Liver (tissue), 9 donors: ENCODE results near the gene TANC1. TPM values are rescaled to one million over a fixed set of nuclear protein-coding genes. Genes with fewer than 3 reads are reported as not detected.

ENCODE experiments used
- DNase-seq: peaks from one replicate; pipeline ENCODE4 v3.0.0-alpha.2; 2017; ENCODE audit warnings: low spot score
- H3K27ac ChIP-seq, 2 donors: one replicate each; pipeline ENCODE4 v1.7.0; 2013; ENCODE audit warnings: inconsistent platforms in 2 of 2, low read length in 2 of 2, control low read depth in 1 of 2, low read depth in 1 of 2, mild to moderate bottlenecking in 1 of 2
- H3K27me3 ChIP-seq, 4 donors: one replicate each; pipeline versions ENCODE4 v1.6.1 to v1.7.0; 2013; ENCODE audit warnings: low read length in 3 of 4, inconsistent platforms in 1 of 4, mild to moderate bottlenecking in 1 of 4, moderate library complexity in 1 of 4; ENCODE audit not compliant: control insufficient read depth in 4 of 4, insufficient read depth in 4 of 4
- H3K36me3 ChIP-seq, 4 donors: one replicate each; pipeline versions ENCODE4 v1.6.1 to v1.7.0; 2013; ENCODE audit warnings: low read length in 3 of 4, mild to moderate bottlenecking in 3 of 4, low read depth in 1 of 4, moderate library complexity in 1 of 4; ENCODE audit not compliant: control insufficient read depth in 4 of 4, insufficient read depth in 3 of 4
- H3K4me1 ChIP-seq, 4 donors: one replicate each; pipeline versions ENCODE4 v1.6.1 to v1.7.0; 2013; ENCODE audit warnings: low read length in 3 of 4, mild to moderate bottlenecking in 3 of 4, moderate library complexity in 1 of 4; ENCODE audit not compliant: control insufficient read depth in 4 of 4, insufficient read depth in 4 of 4
- H3K4me3 ChIP-seq, 3 donors: one replicate each; pipeline versions ENCODE4 v1.6.1 to v1.7.0; 2013; ENCODE audit warnings: low read length in 3 of 3, control low read depth in 1 of 3, low read depth in 1 of 3, mild to moderate bottlenecking in 1 of 3
- H3K9ac ChIP-seq, 2 donors: one replicate each; pipeline ENCODE4 v1.7.0; 2013; ENCODE audit warnings: low read length in 2 of 2, mild to moderate bottlenecking in 2 of 2, moderate library complexity in 2 of 2, control low read depth in 1 of 2, low read depth in 1 of 2
- H3K9me3 ChIP-seq, 4 donors: one replicate each; pipeline versions ENCODE4 v1.6.1 to v1.7.0; 2013; ENCODE audit warnings: low read length in 3 of 4; ENCODE audit not compliant: control insufficient read depth in 4 of 4
- FOXA1 ChIP-seq: IDR thresholded peaks from 2 replicates; pipeline ENCODE4 v1.6.1; 2016; ENCODE audit warnings: antibody characterized with exemption
- FOXA2 ChIP-seq: IDR thresholded peaks from 2 replicates; pipeline ENCODE4 v1.6.1; 2016; ENCODE audit warnings: antibody characterized with exemption
- GABPA ChIP-seq, 2 donors: IDR thresholded peaks in 1 of 2; conservative IDR thresholded peaks in 1 of 2; 2 replicates each; pipeline ENCODE4 v1.6.1; 2016; ENCODE audit warnings: antibody characterized with exemption in 2 of 2, mild to moderate bottlenecking in 1 of 2, moderate library complexity in 1 of 2
- HNF4A ChIP-seq, 2 donors: conservative IDR thresholded peaks; 2 replicates each; pipeline ENCODE4 v1.6.1; 2016; ENCODE audit warnings: antibody characterized with exemption in 2 of 2, mild to moderate bottlenecking in 2 of 2
- HNF4G ChIP-seq: IDR thresholded peaks from 2 replicates; pipeline ENCODE4 v1.6.1; 2016; ENCODE audit warnings: antibody characterized with exemption
- JUND ChIP-seq, 2 donors: IDR thresholded peaks; 2 replicates each; pipeline ENCODE4 v1.6.1; 2016; ENCODE audit warnings: antibody characterized with exemption in 2 of 2
- NR2F2 ChIP-seq: IDR thresholded peaks from 2 replicates; pipeline ENCODE4 v1.6.1; 2016; ENCODE audit warnings: antibody characterized with exemption
- RAD21 ChIP-seq, 2 donors: IDR thresholded peaks; 2 replicates each; pipeline ENCODE4 v1.6.1; 2016; ENCODE audit warnings: antibody characterized with exemption in 2 of 2, mild to moderate bottlenecking in 2 of 2
- REST ChIP-seq: IDR thresholded peaks from 2 replicates; pipeline ENCODE4 v1.6.1; 2016; ENCODE audit warnings: antibody characterized with exemption, mild to moderate bottlenecking
- RXRA ChIP-seq, 2 donors: IDR thresholded peaks; 2 replicates each; pipeline ENCODE4 v1.6.1; 2017 to 2018; ENCODE audit warnings: antibody characterized with exemption in 2 of 2, mild to moderate bottlenecking in 1 of 2
- SP1 ChIP-seq: IDR thresholded peaks from 2 replicates; pipeline ENCODE4 v1.6.1; 2018; ENCODE audit warnings: antibody characterized with exemption, mild to moderate bottlenecking
- TAF1 ChIP-seq: conservative IDR thresholded peaks from 2 replicates; pipeline ENCODE4 v1.6.1; 2016; ENCODE audit warnings: antibody characterized with exemption, mild to moderate bottlenecking
- YY1 ChIP-seq: IDR thresholded peaks from 2 replicates; pipeline ENCODE4 v1.6.1; 2016; ENCODE audit warnings: antibody characterized with exemption, mild to moderate bottlenecking
- WGBS: extraction: QIAGEN DNeasy Blood & Tissue Kit; methylation state at CpG from one replicate; pipeline ENCODE4 v1.1.7; 2013; 5-methylcytosine and 5-hydroxymethylcytosine counted together
- polyA plus RNA-seq, 2 donors: library from polyadenylated mRNA; stranded (reverse) in 1 of 2; unstranded in 1 of 2; fragments of 200-250 nt in 1 of 2; fragments of >200 nt in 1 of 2; fragmentation: Nextera tagmentation in 1 of 2; extraction: Ambion mirVana in 1 of 2; gene quantifications; one replicate each; pipeline versions ENCODE4 v1.2.1 to v1.2.3, GENCODE V29; 2013 to 2015
- total RNA-seq, 2 donors: library from RNA; depleted of rRNA; stranded (reverse); fragments of >200 nt; gene quantifications; one replicate each; pipeline ENCODE4 v1.2.3, GENCODE V29; 2014
- TF ChIP-seq, protein P1 (sequence below): IDR thresholded peaks from 2 replicates; pipeline ENCODE4 v1.6.1; 2016; ENCODE audit warnings: antibody characterized with exemption
- TF ChIP-seq, protein P2 (sequence below): IDR thresholded peaks from 2 replicates; pipeline ENCODE4 v1.6.1; 2016; ENCODE audit warnings: antibody characterized with exemption
- TF ChIP-seq, protein P3 (sequence below): IDR thresholded peaks from 2 replicates; pipeline ENCODE4 v1.6.1; 2016; ENCODE audit warnings: antibody characterized with exemption
- donor health status: healthy.
- donor health status: healthy.
- donor health status: healthy.
- donor health status: healthy.
- donor health status: healthy.

TANC1 gene
- total and polyA plus RNA-seq, 4 donors: 3.7 to 17.7 (median 5.2) TPM

DNA sequence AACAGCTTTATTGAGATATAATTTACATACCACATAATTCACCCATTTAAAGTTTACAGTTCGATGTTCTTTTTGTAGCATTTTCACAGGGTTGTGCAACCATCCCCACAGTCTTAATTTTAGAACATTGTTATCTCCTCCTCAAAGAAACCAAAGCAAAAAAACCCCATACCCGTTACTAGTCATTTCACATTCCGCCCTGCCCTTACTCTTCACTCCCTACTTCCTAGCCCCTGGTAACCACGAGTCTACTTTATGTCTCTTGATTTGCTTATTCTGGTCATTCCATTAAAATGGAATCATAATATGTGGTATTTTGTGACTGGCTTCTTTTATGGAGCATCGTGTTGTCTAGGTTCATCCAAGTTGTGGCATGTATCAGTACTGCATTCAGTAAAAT is 137.7 kb downstream of the TANC1 start:
- DNase-seq: no peak
- Histone ChIP-seq H3K27me3 (no peaks in the 10 kb centered on the region), H3K9me3 (no peaks in the 10 kb centered on the region), H3K27ac (no peak overlapping the region), H3K4me1 (no peaks in the 10 kb centered on the region), H3K4me3 (no peak overlapping the region), H3K36me3 (no peaks in the 10 kb centered on the region), H3K9ac (no peak overlapping the region)
- no peak for TF ChIP-seq FOXA2
- no peak for TF ChIP-seq FOXA1
- TF ChIP-seq, protein P1, sequence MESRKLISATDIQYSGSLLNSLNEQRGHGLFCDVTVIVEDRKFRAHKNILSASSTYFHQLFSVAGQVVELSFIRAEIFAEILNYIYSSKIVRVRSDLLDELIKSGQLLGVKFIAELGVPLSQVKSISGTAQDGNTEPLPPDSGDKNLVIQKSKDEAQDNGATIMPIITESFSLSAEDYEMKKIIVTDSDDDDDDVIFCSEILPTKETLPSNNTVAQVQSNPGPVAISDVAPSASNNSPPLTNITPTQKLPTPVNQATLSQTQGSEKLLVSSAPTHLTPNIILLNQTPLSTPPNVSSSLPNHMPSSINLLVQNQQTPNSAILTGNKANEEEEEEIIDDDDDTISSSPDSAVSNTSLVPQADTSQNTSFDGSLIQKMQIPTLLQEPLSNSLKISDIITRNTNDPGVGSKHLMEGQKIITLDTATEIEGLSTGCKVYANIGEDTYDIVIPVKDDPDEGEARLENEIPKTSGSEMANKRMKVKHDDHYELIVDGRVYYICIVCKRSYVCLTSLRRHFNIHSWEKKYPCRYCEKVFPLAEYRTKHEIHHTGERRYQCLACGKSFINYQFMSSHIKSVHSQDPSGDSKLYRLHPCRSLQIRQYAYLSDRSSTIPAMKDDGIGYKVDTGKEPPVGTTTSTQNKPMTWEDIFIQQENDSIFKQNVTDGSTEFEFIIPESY: no peak
- TF ChIP-seq TAF1: no peak
- no peak for TF ChIP-seq HNF4G
- no peak for TF ChIP-seq SP1
- WGBS: 86% methylated on average over 5 of the region's 5 CpGs

DNA sequence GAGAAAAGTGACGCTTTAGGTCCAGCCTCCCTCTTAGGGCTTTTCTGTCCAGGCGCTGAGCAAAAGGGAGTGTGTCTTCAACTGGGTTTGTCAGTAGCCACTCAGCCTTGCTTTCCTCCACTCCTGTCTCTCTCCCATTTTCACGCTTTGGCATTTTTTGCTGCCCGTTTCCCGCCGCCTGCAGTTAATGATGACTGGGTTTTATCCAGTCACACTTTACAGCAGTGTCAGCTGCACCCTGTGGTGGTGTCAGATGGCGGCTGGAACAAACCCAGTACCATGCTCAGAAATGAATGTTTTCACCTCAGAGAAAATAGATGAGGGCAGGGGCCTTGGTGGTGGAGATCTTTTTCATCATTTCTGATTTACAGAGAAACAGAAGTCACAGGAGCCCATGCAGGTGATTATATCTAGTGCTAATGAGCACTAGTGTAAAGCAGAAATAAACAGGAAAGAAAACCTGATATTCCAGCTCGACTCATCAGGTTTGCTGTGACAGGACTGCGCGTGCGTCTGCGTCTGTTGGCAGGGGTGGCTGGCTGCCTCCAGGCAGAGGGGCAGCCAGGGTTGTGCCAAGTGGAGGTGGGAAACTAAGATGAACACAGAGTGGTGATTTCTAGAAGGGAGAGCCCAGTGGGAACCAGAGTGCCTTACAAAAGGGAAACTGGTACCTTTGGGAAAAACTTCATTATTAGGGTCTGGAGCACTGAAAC is 139.9 kb downstream of the TANC1 start:
- no peaks in the 10 kb centered on the region for H3K27me3 ChIP-seq
- H3K9ac ChIP-seq: no peak overlapping the region
- TF ChIP-seq REST (no peak), FOXA2 (no peak), SP1 (no peak), JUND (IDR thresholded peaks at IDR 0.05) (no peak), HNF4G (no peak), HNF4A (conservative IDR thresholded peaks at IDR 0.05) (no peak), RAD21 (IDR thresholded peaks at IDR 0.05) (no peak), NR2F2 (no peak), YY1 (no peak), RXRA (IDR thresholded peaks at IDR 0.05) (no peak), GABPA (IDR thresholded peaks at IDR 0.05 in 1 of 2, conservative IDR thresholded peaks at IDR 0.05 in 1 of 2) (no peak)
- TF ChIP-seq, protein P2, sequence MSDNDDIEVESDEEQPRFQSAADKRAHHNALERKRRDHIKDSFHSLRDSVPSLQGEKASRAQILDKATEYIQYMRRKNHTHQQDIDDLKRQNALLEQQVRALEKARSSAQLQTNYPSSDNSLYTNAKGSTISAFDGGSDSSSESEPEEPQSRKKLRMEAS: no peak
- TF ChIP-seq, protein P3, sequence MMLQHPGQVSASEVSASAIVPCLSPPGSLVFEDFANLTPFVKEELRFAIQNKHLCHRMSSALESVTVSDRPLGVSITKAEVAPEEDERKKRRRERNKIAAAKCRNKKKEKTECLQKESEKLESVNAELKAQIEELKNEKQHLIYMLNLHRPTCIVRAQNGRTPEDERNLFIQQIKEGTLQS: no peak
- TF ChIP-seq, protein P1: no peak
- no peaks in the 10 kb centered on the region for H3K9me3 ChIP-seq
- WGBS: 93% methylated on average over 12 of the region's 12 CpGs
- DNase-seq: no peak
- H3K4me1 ChIP-seq: no peaks in the 10 kb centered on the region
- no peaks in the 10 kb centered on the region for H3K36me3 ChIP-seq
- H3K4me3 ChIP-seq: no peak overlapping the region
- H3K27ac ChIP-seq: no peak overlapping the region
